Colonic mucosa (tissue), 4 donors: ENCODE data around the gene MRFAP1L1. TPM values are rescaled to one million over a fixed set of nuclear protein-coding genes. Genes with fewer than 3 reads are reported as not detected.

Experiments used
- DNase-seq: peaks from one replicate; pipeline ENCODE4 v3.0.0-alpha.2; 2020
- H3K27ac ChIP-seq: fragments of 200-600 bp; one replicate; pipeline ENCODE4 v1.8.0; 2021
- H3K27me3 ChIP-seq: fragments of 200-600 bp; one replicate; pipeline ENCODE4 v1.8.0; 2021
- H3K36me3 ChIP-seq: fragments of 200-600 bp; one replicate; pipeline ENCODE4 v1.8.0; 2021
- H3K4me1 ChIP-seq: fragments of 200-600 bp; one replicate; pipeline ENCODE4 v1.8.0; 2021; ENCODE audit warnings: mild to moderate bottlenecking
- H3K4me3 ChIP-seq: fragments of 200-600 bp; one replicate; pipeline ENCODE4 v1.8.0; 2021
- H3K9ac ChIP-seq, 2 donors: one replicate each; pipeline ENCODE4 v1.7.0; 2013; ENCODE audit warnings: control low read depth in 2 of 2, low read depth in 2 of 2, low read length in 2 of 2
- H3K9me3 ChIP-seq: fragments of 200-600 bp; one replicate; pipeline ENCODE4 v1.8.0; 2021
- CTCF ChIP-seq: fragments of 200-600 bp; IDR thresholded peaks from one replicate; pipeline ENCODE4 v1.8.0; 2022; ENCODE audit warnings: antibody characterized with exemption, mild to moderate bottlenecking
- intact Hi-C: fragments of 100-400 bp; cut with DNase I; formaldehyde crosslinking; loops from one replicate; pipeline ENCODE4 v1.14.1; 2022
- total RNA-seq, 2 donors: library from RNA; stranded (reverse); fragmentation: NEBNext Ultra II Directional in 1 of 2; extraction: Animal tissue kit (Norgen Biotek cat#: 25700) in 1 of 2; gene quantifications; one replicate each; pipeline ENCODE4 v1.2.1, GENCODE V29; 2021
- donor health status: healthy.
- donor health status: DM: no; HTN: no; CAD: no.
- donor health status: DM: no; HTN: no; CAD: no.

The MRFAP1L1 gene
- total RNA-seq, 2 donors from 2014 or later = 33.6 to 37.4 TPM

GRCh38 chr4:6693231-6694176 is 16.2 kb downstream of the MRFAP1L1 start, which contains the start of gene S100P:
TSS of gene S100P (plus strand) at chr4:6693878. CDS start at chr4:6693933, 55 bp downstream.
- Histone ChIP-seq H3K27ac (peak within 1 kb of the TSS; percentile 53), H3K9ac (peak within 1 kb of the TSS in 1 of 2 donors; percentile 51)

GRCh38 chr4:6692806-6693205 is 16.9 kb downstream of the MRFAP1L1 start:
- intact Hi-C loops = no loop called here
- no peak for DNase-seq
- TF ChIP-seq CTCF = no peak
- H3K9ac ChIP-seq = peak overlapping the region in 1 of 2 donors; percentile 44
- peaks cover 12% of the 10 kb centered on the region for H3K4me1 ChIP-seq
- H3K27me3 ChIP-seq = no peaks in the 10 kb centered on the region
- no peaks in the 10 kb centered on the region for H3K36me3 ChIP-seq
- no peak overlapping the region for H3K4me3 ChIP-seq
- peak overlapping the region; percentile 53 for H3K27ac ChIP-seq
- H3K9me3 ChIP-seq = no peaks in the 10 kb centered on the region

More at GRCh38 chr4:6693231-6694176, 16.2 kb downstream of the MRFAP1L1 start, which contains the start of gene S100P:
- H3K36me3 ChIP-seq = no peaks in the 10 kb centered on the region
- peaks cover 10% of the 10 kb centered on the region for H3K4me1 ChIP-seq
- H3K9me3 ChIP-seq = no peaks in the 10 kb centered on the region
- H3K27me3 ChIP-seq = no peaks in the 10 kb centered on the region
- H3K4me3 ChIP-seq = peak within 1 kb of the TSS; percentile 10
- intact Hi-C loops = no loop called here
- peak; percentile 75 for DNase-seq
- TF ChIP-seq CTCF = no peak

GRCh38 chr4:6692379-6692778 is 17.3 kb downstream of the MRFAP1L1 start:
- no peak for DNase-seq
- H3K36me3 ChIP-seq = no peaks in the 10 kb centered on the region
- TF ChIP-seq CTCF = no peak
- H3K9me3 ChIP-seq = no peaks in the 10 kb centered on the region
- H3K4me3 ChIP-seq = no peak overlapping the region
- no peak overlapping the region for H3K9ac ChIP-seq
- no peaks in the 10 kb centered on the region for H3K27me3 ChIP-seq
- intact Hi-C loops = no loop called here
- peaks cover 12% of the 10 kb centered on the region for H3K4me1 ChIP-seq
- H3K27ac ChIP-seq = no peak overlapping the region

GRCh38 chr4:6689506-6689960 is 20.1 kb downstream of the MRFAP1L1 start:
- H3K9ac ChIP-seq = peak overlapping the region in 1 of 2 donors; percentile 21
- DNase-seq = peak; percentile 60
- H3K4me3 ChIP-seq = no peak overlapping the region
- TF ChIP-seq CTCF = no peak
- no peaks in the 10 kb centered on the region for H3K27me3 ChIP-seq
- peaks cover 8% of the 10 kb centered on the region for H3K4me1 ChIP-seq
- intact Hi-C loops = no loop called here
- H3K36me3 ChIP-seq = no peaks in the 10 kb centered on the region
- peak overlapping the region; percentile 51 for H3K27ac ChIP-seq
- H3K9me3 ChIP-seq = no peaks in the 10 kb centered on the region

GRCh38 chr4:6688879-6689505 is 20.7 kb downstream of the MRFAP1L1 start:
- H3K9me3 ChIP-seq = no peaks in the 10 kb centered on the region
- intact Hi-C loops = no loop called here
- H3K27ac ChIP-seq = peak overlapping the region; percentile 51
- no peaks in the 10 kb centered on the region for H3K36me3 ChIP-seq
- H3K27me3 ChIP-seq = no peaks in the 10 kb centered on the region
- TF ChIP-seq CTCF = no peak
- H3K9ac ChIP-seq = peak overlapping the region in 1 of 2 donors; percentile 21
- peak; percentile 78 for DNase-seq
- no peak overlapping the region for H3K4me3 ChIP-seq
- H3K4me1 ChIP-seq = peaks cover 3% of the 10 kb centered on the region
